ENCODE results near the gene VOPP1.

VOPP1 gene

DNA sequence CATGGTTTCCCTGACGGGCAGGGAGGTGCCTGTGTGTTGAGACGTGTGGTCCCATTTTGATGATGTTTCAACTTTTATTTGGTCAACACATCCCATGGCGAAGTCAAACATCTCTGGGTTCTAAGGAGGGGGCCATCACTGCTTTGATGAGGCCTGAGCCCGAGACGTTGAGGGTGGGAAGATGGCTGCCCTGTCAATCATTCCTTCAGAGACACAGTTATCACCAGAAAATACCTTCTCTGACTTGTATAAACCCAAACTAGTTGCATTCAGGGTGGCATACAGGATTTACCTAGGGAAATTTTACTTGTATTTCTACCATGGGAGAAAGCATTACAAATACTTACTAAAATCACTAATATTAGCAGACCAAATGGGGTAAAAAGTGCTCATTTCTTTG is 64.6 kb downstream of the VOPP1 start:
- no peak for DNase-seq

DNA sequence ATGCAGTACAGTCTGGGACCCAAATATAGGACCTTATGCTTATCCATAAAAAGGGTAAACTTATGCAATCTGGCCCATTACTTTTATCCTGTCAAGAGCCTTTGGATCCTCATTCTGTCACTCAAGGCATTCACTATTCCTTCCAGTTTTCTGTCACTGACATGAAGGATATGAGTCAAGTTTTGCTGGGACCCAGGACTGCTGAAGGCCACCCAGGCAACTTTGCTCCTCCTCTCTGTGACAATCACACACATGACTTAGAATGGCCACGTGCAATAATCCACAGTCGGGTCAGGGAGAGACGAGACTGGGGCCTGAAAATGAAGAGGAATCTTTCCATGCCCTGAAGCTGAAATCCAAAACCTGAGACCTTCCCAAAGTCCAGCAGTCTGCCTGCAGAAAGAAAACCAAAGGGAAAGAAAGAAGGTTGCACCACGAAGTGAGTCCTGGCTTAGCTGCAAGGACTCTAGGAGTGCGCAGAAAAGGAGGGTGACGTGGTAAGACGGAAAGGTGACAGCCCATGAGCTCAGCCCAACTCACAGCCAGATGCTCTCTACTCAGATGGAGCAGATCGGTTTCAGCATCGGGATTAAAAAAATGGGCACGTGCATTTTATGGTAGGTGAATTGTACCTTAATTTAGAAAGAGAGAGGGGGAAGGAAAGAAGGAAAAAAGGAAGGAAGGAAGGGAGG is 67.2 kb downstream of the VOPP1 start:
- DNase-seq, result no peak

DNA sequence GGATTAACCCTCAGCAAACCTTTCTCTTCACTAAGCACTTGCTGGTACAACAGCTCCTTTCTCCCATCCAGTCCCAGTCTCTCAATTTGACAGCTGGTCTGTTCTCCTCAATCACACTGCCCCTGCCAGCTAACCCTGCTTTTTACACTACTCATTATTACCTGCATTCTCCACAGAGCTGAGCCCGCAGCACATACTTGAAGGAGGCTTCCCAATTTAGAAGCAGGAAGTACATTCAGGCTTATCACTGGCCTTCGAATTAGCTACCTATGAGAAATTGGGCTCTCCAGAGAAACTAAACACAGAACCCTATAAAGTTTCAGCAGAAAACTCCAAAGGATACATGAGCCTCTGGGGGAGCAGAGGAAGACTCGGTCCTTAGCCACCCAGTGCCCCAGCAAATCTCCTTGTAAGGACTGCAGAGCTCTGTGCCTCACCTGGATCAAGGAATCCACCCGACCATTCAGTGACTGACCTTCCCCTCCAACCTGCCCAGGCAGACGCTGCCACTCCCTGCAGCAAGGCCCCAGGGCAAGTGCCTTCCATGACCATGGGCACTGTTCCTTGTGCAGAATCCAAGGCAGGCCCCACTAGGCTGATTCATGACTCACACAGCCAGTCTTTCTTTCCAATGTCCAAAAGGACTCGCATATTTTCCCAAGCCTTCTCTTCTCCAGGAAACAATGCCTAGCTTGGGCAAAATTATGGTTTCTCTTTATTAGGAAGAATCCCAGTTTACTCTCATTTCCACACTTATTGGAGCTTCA is 68.0 kb downstream of the VOPP1 start:
- DNase-seq, result no peak

DNA sequence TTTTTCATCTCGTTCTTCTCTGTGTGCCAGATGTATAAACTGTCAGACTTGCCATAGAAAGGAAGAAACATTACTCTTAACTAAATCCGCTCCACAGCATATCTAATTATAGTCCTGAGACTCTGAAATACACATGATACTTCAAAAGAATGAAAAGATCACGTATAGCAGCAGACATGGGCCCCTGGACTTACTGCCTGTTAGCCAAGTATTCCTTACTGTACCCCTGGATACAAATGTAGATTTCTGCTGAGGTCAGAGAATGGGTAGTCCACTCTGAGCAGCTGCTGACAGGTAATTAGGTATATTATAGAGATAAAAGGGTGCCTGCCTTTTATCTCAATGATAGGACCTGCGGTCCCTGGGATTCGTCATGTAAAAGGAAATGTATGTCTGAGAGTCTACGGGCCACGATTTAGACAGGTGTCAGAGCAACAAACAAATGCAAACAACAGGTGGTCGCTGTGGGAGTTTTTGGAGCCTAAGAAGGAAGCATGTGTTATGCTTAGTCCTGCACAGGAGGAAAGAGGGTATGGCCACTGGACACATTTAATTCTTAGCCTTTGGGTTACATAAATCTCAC is 69.4 kb downstream of the VOPP1 start:
- DNase-seq, result peak; percentile 55

DNA sequence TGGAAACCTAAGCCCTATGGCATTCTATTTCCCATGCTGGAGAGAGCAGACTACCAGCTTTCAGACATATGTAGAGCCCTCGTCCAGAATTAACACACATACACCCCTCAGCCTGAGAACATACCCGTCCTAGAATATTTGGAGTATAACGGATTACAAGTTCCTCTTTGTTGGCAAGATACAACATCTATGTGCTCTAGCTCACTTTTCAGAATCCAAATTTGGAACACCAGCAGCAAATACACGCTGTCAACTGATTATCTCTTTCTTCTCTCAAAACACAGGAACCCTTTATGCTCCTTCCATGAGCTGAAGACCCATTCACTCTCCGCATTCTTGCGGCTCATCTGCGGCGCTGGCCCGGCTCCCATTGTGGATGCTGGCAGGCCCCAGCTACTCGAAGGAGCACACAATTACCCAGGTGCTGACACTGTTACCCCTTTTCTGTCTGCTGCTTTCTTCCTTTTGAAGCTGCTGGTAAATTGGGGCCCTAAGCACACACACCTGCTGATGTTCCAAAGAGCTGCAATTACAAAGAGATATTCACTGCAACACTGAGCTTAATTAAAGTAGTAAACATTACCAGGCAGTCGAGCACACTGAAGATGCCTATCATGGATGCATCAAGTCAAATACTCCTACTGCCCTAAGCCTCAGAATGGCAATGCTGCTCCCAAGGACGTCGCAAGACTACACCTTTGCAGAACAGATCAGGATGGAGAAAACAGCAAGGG is 70.0 kb downstream of the VOPP1 start:
- DNase-seq, result peak; percentile 49

DNA sequence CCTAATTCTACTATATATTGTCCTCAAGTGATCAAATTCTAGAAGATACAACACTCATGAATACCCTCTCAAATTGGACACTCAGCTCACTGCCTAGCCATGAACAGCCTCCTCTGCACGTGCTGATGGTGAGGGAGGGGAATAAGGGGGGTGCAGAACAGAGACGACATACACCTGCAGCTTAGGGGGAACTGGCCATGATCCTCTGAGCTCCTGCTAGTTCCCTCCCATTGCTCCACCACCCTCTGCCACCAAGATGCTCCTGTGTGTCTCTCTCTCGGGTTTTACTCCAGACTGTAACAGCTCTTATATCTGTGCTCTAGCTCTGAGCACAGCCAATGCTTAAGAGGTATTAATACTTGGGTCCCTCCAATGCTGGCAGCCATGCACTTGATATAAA is 70.7 kb downstream of the VOPP1 start:
- DNase-seq, result no peak

DNA sequence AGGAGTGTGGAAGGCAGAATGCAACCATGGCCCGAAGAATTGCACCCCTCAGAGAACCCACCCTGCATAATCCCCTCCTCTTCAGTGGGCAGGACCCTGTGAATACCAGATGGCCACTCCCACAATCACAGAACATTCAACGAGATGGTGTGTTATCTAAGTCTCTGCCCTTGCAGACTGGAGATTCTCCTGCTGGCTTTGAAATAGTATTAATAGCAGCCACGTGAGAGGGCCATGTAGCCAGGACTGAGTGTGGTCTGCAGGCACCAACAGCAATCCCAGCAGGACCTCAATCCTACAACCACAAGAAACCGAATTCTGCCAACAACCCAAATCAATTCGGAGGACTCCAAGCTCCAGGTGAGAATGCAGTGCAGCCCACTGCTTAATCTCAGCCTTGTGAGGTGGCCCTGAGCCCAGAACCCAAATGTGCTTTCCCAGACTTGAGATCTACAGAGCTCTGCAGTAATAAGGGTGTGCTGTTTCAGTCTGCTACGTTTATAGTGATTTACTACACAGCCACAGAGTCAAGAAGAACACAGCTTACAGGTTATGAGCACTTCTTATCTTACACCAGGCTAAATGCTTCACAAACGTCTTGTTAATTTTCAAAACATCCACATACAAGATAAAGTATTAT is 72.1 kb downstream of the VOPP1 start:
- DNase-seq, result no peak

DNA sequence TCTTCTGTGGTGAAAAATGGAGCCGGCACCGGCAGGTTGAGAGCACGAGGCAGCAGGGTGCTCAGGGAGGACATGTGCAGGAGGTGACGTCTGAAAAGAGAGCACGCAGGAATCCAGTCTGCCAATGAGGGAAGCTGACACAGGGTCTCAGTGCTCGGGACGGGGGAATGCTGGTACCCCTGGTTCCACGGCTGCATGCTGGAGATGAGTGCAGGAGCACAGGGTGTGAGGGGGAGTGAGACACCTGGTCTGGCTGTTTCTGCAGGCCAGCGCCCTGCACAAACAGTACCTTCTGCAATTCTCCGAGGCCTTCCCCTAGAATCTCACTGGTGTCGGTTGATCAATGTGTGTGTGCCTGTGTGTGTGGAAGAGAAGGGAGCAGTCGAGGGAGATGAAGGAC is 72.7 kb downstream of the VOPP1 start:
- no peak for DNase-seq

DNA sequence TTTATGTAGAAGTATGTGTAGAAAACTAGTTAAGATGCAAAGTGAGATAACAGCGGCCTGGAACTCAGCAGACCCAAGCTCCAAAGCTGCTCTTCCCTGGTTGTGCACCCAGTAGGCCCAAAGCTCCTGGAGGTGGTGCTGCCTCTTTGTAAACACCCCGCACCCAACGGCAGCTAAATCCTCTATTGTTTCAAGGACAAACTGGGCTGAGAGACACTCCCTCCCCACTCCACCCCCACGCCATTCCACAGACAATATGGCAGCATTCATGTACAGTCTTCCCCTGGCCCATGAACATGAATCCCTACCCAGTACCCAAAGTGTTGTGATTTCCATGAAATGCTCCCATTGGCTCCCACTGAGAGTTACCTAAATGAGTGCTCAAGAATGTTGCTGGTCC is 73.5 kb downstream of the VOPP1 start:
- no peak for DNase-seq

DNA sequence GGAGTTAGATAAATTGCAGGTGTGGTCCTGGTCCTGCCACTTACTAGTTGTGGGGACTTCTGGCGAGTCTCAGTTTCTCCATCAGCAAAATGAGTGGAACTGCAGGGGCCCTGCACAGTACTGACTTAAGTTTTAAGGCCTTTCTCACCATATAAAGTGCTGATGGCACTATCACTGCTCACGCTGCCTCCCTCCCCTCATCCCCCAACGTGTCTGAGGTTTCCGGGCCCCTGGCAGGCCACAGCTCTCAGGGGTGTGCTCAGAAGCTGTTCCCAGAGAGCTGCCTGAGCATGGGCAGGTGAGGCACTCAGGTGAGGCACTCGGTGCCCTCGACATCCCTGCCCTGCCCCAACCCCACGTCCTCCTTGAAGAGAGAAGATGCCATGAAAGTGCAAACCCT is 74.2 kb downstream of the VOPP1 start:
- DNase-seq, result no peak

DNA sequence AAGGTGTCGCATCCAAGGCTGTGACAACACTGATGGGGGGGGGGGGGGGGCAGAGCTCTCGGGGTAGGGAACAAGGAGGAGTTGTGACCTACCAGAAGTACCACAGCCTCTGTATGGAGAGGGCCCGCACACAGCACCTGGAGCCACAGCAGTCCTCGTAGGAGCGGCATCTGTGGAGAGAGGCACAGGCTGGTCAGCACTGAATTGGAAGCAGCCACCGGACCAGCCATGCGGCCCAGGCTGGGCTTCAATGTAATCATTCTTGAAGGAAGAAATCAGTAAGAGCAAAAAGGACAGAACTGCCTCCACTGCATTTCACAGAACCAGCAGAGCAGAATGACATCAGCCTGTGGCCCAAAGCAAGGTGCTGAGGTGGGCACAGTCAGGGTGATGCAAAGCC is 74.8 kb downstream of the VOPP1 start:
- DNase-seq, result no peak

DNA sequence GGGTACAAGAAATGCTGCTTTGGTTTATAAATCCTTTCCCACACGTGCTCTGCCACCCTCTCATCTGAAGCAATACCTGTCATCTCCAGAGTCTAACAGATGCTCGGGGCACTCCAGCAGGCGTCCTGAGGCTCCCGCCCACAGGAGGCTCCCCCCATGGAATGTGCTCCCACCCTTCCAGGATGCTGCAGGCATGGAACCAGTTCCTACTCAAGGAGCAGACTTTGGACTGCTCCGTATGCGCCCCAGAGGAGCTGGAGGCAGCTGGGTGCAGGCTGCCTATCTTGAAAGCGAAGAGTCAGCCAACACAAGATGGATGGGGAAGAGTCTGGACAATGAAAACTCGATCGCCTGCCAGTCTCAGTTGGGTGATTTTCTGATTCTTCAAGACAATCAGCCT is 75.4 kb downstream of the VOPP1 start:
- no peak for DNase-seq

DNA sequence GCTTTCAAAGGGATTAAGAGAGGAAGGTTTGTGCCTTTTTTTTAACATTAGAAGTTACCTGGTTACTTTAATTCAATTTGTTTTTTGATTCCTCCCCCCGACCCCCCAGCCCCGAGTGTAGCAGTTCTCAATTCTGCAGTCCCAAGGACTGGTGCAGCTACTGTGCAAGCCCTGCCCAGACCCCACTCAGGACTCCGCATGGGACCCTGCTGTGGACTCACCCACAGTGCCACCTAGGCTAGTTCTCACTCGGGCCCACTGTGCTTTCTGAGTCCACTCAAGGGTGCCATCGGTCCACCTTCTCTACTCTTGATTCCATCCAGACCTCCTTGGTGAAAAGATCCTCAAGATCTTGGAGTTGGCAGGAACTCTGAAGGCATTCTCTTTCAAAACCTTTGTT is 77.4 kb downstream of the VOPP1 start:
- DNase-seq, result no peak

DNA sequence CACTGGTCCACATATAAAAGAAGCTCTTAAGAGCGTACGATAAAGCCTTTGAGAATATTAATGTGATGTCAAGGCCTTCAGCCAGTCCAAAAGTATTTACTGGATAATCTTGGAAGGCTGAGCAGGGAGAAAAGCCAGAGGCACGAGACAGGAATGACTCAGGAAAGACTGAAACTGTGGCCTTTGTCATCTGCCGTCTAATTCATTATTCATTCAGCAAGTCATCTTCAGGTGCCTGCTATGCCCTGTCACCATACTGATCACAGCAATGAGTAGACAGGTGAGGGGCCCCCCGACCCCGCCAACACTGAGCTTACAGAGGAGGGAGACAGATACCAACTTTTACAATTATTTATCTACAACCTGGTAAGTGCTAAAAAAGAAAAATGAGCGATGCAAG is 78.9 kb downstream of the VOPP1 start:
- no peak for DNase-seq

DNA sequence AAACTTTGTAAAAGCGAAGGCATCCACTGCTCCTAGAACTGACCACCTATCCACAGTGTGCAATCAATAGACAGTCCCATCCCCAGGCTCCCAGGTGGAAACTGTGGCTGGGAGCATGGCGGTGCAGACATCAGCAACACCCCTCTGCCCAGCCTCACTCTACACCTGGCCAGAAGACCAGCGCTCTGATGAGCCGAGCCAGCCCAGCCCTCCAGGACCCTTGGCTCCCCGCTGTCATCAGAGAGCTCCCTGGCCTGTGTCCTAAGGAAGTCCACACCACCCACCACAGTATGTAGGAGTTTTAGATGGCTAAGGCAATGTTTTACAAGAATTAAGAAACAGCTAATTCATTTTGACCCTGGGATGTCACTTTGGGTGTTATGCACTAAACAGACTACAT is 81.0 kb downstream of the VOPP1 start:
- no peak for DNase-seq

DNA sequence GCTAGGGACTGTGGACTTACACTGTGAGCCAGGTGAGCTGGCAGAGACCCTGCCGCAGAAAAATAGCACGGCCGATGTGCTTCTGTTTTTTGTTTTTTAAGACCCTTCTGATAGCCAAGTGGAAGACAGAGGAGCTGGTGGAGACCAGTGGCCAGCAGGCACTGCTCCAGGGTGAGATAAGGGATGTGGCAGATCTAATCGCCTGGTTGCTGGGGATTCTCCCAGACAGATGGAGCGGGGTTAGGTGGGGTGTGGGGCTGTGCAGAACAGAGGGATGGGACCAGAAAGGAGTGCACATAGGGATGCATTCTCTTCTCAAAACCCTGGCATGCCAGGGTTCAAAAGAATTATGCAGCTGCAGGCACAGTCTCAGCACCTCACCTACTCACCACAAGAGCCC is 82.2 kb downstream of the VOPP1 start:
- DNase-seq, result no peak

DNA sequence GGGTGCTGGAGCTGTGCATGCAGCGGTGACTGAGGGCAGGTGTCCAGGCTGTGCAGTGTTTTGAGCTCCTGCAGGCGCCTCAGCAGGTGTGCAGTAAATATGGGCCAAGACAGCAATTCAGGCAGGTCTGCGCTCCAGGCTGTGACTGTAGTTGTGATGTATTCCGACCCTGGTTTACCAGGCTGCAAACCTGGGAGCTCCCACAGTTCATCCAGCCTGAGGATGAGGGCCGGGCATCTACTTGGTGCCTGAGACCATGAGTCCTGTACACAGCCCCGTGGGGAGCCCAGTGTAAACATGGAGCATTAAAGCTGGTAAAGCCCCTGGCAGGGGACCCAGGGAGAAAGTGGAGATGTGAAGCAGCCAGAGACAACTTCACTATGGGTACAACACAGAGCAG is 82.8 kb downstream of the VOPP1 start:
- DNase-seq, result no peak

DNA sequence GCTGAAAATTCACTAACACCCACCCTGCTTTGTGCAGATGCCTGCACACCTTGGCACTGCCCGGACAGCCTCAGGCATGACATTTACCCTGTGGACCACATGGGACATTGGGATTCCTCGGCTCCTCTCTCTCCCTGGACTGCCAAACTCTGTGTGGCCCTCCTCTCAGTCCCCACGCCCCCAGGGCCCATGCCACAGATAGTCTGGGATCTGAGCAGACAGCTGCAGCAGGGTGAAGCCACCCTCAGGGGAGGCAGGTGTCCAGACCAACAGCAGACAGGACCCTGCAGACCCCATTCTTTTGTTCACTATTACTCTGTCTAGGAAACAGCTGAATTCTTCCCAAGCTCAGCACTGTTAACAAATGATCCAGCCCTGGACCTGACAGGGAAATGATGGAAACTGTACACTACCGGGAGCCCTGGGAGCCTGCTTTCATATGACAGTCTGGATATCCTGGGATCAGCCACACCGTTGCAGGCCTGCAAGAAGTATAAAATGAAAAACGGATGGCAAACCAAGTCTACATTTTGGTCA is 83.4 kb downstream of the VOPP1 start:
- no peak for DNase-seq

DNA sequence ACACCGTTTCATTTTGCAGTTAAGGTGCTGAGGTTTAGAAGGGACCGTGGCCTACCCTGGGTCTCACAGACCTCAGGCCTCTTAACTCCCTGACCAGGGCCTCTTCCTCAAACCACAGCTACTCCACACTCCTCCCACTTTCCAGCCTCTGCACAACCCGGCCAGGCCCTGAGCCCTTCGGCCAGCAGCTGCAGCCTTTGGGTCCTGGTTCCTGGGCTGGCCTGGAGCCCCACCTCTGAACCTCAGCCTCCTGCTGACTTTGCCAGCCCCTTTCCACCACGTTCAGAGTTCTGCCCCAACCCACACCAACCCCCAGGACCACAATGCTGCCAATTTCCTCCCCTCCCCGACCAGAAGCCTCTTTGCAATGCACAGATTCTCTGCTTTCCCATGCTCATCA is 84.1 kb downstream of the VOPP1 start:
- DNase-seq, result no peak

DNA sequence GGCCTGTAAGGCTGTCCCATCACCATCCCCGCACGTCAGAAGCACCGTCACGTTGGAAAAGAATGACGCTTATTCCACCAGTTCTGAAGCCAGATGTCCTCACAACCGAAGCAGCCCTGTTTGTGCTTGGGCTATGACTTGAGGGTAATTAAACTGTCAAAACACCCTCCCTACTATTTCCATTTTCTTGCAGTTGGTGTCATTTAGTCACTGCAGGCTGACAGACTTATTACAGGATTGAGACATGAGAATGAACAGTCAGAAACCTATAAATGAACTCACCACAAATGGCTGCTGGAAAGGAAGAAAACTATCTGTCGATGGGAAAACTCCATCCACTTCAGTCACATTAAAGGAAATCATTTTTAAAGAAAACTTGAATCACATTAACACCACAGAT is 85.3 kb downstream of the VOPP1 start:
- DNase-seq, result no peak

DNA sequence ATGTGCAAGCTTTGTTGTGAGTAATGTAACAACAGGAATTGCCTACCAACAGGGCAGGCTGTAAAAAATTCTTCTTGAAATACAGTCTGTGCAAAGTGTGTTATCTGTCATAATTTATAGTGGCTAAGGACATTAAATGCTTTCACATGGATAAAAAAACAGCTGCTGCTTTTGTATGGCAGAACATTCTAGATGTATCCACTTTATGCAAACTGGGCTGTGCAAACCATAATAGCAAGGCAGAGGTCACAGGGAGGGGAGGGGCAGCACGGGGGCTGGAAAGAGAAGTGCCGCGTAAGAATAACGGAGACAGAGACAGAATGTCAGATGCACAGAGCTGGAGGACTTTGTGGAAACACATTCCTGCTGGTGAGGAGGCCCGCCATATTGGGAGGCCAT is 86.1 kb downstream of the VOPP1 start:
- no peak for DNase-seq

DNA sequence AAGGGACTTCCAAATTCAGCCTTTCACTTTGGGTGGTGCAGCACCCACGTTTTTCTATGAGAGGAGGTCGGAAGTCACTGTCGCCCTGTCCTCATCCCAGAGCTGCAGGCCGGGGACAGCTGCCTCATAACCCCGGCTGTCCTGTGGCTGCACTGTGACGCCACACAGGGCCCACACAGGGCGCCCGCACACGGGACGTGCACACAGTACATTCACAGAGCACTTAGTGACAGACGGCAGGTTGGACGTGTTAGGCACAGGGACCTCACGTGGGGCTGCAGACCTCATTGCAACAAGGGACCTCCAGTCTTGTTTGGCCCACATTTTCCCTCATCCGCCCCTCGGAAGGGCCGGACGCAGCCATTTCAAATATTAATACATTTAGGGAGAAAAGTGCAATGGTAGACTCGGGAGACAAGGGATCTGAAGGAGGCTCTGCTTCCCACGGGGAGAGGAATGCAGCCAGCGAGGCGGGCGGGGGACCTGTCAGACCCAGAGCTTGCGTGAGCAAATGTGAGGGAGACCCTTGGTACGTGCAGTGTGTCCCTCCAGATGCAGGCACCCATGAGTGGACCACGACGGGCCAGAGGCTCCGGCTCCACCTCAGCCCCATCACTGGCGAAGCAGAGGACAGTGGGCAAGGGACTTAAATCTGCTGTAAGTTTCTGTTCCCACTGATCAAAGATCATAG is 86.7 kb downstream of the VOPP1 start:
- no peak for DNase-seq
